ENCODE data around the gene PWWP2B.

Gene PWWP2B

GRCh38 chr10:132461683-132462231, 64.8 kb downstream of the PWWP2B start:
- no peak for DNase-seq

GRCh38 chr10:132462463-132463332, 65.7 kb downstream of the PWWP2B start:
- no peak for DNase-seq

GRCh38 chr10:132463333-132464255, 66.6 kb downstream of the PWWP2B start:
- no peak for DNase-seq

DNA sequence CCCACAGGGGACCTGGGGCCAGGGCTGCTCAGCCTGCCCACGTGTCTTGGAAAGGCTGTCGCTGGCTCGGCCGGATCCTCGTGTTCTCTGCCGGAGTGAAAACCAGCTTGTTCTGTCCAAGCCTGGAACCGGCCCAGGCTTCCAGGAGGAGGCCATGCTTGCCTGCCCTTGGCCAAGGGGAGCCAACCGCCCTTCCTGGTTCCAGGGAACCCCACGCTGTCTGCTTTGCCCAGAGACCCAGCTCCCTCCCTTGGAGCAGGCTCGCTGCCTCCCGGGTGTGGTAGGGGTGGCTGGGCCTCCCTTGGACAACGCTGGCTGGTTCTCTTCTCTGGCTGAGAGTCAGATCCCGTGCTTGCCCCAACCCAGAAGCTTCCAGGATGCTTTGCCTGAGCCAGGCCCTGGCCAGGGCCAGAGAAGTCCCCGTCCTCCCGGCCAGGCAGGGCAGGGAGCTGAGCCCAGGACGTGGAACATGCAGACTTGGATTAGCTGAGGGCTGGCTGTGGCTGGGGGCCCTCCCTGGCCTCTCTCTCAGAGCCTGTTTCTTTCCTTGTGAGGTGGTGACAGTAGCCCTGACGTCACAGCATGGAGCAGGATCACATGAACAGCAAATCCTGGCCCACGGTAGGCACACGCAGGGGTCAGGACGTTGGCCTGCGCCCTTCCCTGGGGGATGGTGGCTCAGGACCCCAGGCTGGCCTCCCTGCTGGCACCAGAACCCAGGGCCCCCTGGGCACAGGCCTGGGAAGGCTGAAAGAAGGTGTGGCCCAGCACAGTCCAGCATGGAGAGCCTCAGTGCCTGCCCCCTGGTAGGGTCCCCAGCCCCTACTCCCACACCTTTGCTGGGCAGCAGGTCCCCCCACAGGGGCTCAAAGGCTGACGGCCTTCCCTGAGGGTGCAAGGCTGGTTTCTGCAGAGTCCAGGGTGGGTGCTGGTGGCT, 67.5 kb downstream of the PWWP2B start:
- no peak for DNase-seq

- no peak for DNase-seq
These were observed 68.3 kb downstream of the PWWP2B start for GRCh38 chr10:132465193-132465888.

DNA sequence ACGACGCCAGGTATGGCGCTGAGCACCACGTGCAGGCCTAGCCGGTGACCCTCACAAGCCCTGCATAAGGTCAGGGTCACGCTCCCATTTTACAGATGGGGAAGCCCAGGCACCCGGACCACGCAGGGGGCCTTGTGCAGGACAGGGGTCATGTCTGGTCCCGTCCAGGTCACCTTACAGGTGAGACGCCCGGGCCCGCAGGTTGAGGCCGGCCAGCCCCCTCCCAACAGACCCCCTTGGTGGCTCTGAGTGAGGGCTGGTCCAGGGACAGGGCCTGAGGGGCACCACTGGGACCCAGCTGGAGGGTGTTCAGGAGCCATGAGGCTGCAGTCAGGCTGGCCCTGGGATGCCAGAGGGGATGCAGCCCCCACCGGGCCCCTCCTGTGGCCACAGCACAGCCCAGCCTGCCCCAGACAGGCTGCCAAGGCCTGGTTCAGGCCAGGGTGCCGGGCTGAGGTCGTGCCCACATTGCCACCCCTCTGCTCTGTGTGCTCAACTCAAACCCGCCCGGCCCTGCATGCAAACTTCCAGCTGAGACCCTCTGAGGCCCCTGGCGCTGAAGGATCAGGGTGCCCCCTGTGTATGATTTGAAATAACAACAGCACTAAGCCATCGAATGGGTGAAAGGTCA, 69.0 kb downstream of the PWWP2B start:
- DNase-seq, result no peak

- no peak for DNase-seq
These were observed 69.8 kb downstream of the PWWP2B start for GRCh38 chr10:132466520-132467463.

Measured in activated effector memory CD4-positive, alpha-beta T cell treated with anti-CD3 and anti-CD28 coated beads, Interleukin-2, amount 50 U/mL, for 16 hours (primary cell).